ENCODE data around the gene ZNF518B. TPM values are rescaled to one million over a fixed set of nuclear protein-coding genes. Genes with fewer than 3 reads are reported as not detected.

Gene ZNF518B
- total RNA-seq, 1 experiment from 2014 or later: 18.4 TPM

DNA sequence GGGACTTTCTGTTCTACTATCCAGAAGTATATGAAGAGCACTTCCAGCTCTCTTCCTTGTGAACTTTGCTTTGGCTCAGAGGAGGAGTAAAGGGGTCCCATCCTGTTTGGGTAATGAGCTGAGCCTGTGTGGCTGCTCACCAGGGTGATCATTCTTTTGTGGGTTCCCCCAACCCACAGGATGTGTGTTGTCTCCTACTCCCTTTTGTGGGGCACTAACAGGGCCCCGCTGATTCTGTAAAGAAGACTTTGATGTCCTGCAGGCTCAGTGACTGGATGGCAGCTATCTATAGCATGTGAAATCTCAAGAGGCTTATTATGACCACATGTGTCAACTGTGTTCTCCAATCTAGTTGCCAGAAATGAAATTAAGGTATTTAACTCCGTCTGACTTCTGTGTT is 40.8 kb downstream of the ZNF518B start (continued):
- TF ChIP-seq, protein P1, sequence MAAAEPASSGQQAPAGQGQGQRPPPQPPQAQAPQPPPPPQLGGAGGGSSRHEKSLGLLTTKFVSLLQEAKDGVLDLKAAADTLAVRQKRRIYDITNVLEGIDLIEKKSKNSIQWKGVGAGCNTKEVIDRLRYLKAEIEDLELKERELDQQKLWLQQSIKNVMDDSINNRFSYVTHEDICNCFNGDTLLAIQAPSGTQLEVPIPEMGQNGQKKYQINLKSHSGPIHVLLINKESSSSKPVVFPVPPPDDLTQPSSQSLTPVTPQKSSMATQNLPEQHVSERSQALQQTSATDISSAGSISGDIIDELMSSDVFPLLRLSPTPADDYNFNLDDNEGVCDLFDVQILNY (CRISPR knock-in tag; IDR thresholded peaks at IDR 0.05): no peak
- TF ChIP-seq, protein P2, sequence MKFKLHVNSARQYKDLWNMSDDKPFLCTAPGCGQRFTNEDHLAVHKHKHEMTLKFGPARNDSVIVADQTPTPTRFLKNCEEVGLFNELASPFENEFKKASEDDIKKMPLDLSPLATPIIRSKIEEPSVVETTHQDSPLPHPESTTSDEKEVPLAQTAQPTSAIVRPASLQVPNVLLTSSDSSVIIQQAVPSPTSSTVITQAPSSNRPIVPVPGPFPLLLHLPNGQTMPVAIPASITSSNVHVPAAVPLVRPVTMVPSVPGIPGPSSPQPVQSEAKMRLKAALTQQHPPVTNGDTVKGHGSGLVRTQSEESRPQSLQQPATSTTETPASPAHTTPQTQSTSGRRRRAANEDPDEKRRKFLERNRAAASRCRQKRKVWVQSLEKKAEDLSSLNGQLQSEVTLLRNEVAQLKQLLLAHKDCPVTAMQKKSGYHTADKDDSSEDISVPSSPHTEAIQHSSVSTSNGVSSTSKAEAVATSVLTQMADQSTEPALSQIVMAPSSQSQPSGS (CRISPR knock-in tag; IDR thresholded peaks at IDR 0.05; ENCODE audit: borderline replicate concordance, low read depth): no peak
- no peak for TF ChIP-seq FOXP1 (CRISPR knock-in tag; IDR thresholded peaks at IDR 0.05; ENCODE audit: borderline replicate concordance)

DNA sequence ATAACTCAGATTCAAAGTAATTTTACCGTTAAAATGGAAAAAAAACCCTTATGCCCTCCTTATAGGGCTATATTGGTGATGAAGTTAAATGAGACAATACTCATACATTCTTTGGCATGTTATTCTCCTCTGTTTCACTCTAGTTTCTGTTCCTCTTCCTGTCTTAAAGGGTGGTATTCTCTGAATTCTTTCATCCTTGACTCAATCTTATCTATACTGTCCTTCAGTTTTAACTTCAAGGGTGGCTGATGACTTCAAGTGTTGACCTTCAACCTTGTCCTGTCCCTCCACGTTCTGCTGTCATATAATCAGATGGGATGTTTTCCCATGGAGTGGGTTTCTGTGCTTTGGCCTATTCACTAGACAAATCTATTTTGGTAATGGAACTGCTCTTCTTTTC is 44.0 kb downstream of the ZNF518B start:
- ChIA-PET POLR2A (no interaction called here), CTCF (interaction anchor here (0.6 to 1.8 kb wide), 2 partner anchors 48 to 520 kb away, joined by 4 to 6 read pairs; no protein-coding TSS in a partner anchor)
- Mint-ChIP-seq H3K27ac (no peak overlapping the region), H3K4me3 (no peak overlapping the region), H3K4me1 (0 out of 2 replicates have a peak, but pooled peaks cover 3% of the 10 kb centered on the region), H3K9me3 (no peaks in the 10 kb centered on the region), H3K27me3 (ENCODE audit: low read depth) (no peaks in the 10 kb centered on the region), H3K36me3 (no peaks in the 10 kb centered on the region)
- ATAC-seq: no peak
- TF ChIP-seq MYBL2 (CRISPR knock-in tag; IDR thresholded peaks at IDR 0.05) (no peak), TEAD4 (CRISPR knock-in tag; IDR thresholded peaks at IDR 0.05) (no peak), PRRX2 (CRISPR knock-in tag; IDR thresholded peaks at IDR 0.05) (no peak), KAT7 (CRISPR knock-in tag; IDR thresholded peaks at IDR 0.05; ENCODE audit: borderline replicate concordance) (no peak), SOX15 (CRISPR knock-in tag; IDR thresholded peaks at IDR 0.05) (no peak), FOXJ3 (CRISPR knock-in tag; IDR thresholded peaks at IDR 0.05; ENCODE audit: borderline replicate concordance) (no peak), ZBTB21 (CRISPR knock-in tag; IDR thresholded peaks at IDR 0.05; ENCODE audit: borderline replicate concordance) (no peak)
- DNase-seq (ENCODE audit: low spot score): no peak

DNA sequence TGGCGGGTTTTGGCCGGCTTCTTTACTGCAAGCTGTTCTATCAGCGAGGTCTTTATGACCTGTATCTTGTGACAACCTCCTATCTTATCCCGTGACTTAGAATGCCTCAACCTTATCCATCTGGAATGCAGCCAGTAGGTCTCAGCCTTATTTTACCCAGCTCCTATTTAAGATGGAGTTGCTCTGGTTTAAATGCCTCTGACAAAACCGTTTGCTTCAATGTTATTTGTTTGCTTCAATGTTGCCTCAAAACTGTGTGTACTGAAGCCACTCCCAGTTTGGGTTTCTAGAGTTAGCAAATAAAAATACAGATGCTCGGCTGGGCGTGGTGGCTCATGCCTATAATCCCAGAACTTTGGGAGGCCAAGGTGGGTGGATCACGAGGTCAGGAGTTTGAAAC is 51.6 kb downstream of the ZNF518B start:
- no peaks in the 10 kb centered on the region for H3K9me3 Mint-ChIP-seq
- no peak overlapping the region for H3K27ac Mint-ChIP-seq
- H3K4me3 Mint-ChIP-seq: no peak overlapping the region
- TF ChIP-seq NFE2L1 (CRISPR knock-in tag; IDR thresholded peaks at IDR 0.05) (no peak), JAZF1 (CRISPR knock-in tag; IDR thresholded peaks at IDR 0.05) (no peak)
- TF ChIP-seq, protein P3, sequence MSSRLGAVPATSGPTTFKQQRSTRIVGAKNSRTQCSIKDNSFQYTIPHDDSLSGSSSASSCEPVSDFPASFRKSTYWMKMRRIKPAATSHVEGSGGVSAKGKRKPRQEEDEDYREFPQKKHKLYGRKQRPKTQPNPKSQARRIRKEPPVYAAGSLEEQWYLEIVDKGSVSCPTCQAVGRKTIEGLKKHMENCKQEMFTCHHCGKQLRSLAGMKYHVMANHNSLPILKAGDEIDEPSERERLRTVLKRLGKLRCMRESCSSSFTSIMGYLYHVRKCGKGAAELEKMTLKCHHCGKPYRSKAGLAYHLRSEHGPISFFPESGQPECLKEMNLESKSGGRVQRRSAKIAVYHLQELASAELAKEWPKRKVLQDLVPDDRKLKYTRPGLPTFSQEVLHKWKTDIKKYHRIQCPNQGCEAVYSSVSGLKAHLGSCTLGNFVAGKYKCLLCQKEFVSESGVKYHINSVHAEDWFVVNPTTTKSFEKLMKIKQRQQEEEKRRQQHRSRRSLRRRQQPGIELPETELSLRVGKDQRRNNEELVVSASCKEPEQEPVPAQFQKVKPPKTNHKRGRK (CRISPR knock-in tag; IDR thresholded peaks at IDR 0.05; ENCODE audit: borderline replicate concordance): no peak
- TF ChIP-seq, protein P4, sequence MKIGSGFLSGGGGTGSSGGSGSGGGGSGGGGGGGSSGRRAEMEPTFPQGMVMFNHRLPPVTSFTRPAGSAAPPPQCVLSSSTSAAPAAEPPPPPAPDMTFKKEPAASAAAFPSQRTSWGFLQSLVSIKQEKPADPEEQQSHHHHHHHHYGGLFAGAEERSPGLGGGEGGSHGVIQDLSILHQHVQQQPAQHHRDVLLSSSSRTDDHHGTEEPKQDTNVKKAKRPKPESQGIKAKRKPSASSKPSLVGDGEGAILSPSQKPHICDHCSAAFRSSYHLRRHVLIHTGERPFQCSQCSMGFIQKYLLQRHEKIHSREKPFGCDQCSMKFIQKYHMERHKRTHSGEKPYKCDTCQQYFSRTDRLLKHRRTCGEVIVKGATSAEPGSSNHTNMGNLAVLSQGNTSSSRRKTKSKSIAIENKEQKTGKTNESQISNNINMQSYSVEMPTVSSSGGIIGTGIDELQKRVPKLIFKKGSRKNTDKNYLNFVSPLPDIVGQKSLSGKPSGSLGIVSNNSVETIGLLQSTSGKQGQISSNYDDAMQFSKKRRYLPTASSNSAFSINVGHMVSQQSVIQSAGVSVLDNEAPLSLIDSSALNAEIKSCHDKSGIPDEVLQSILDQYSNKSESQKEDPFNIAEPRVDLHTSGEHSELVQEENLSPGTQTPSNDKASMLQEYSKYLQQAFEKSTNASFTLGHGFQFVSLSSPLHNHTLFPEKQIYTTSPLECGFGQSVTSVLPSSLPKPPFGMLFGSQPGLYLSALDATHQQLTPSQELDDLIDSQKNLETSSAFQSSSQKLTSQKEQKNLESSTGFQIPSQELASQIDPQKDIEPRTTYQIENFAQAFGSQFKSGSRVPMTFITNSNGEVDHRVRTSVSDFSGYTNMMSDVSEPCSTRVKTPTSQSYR (CRISPR knock-in tag; IDR thresholded peaks at IDR 0.05): no peak
- TF ChIP-seq, protein P5, sequence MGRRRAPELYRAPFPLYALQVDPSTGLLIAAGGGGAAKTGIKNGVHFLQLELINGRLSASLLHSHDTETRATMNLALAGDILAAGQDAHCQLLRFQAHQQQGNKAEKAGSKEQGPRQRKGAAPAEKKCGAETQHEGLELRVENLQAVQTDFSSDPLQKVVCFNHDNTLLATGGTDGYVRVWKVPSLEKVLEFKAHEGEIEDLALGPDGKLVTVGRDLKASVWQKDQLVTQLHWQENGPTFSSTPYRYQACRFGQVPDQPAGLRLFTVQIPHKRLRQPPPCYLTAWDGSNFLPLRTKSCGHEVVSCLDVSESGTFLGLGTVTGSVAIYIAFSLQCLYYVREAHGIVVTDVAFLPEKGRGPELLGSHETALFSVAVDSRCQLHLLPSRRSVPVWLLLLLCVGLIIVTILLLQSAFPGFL (CRISPR knock-in tag; IDR thresholded peaks at IDR 0.05; ENCODE audit: borderline replicate concordance): no peak
- H3K27me3 Mint-ChIP-seq (ENCODE audit: low read depth): no peaks in the 10 kb centered on the region
- ATAC-seq (no peak), DNase-seq (ENCODE audit: low spot score) (no peak)
- POLR2A ChIA-PET: no interaction called here
- no peaks in the 10 kb centered on the region for H3K36me3 Mint-ChIP-seq
- CTCF ChIA-PET: interaction anchor here (2.9 kb wide), 1 partner anchor 241 kb away, joined by 32 read pairs; no protein-coding TSS in a partner anchor
- peaks cover 9% of the 10 kb centered on the region for H3K4me1 Mint-ChIP-seq
